SK-N-MC (cell line): ENCODE measurements around the gene MORN5.

Experiments
- EZH2 ChIP-seq: fragments of 200-600 bp; sonication (generic); IDR thresholded peaks from one replicate; pipeline ENCODE4 v1.6.1; 2017; ENCODE audit warnings: antibody characterized with exemption
- FOXP2 ChIP-seq: optimal IDR thresholded peaks from 2 replicates; pipeline ENCODE3; 2011; ENCODE audit warnings: mild to moderate bottlenecking, moderate library complexity; ENCODE audit not compliant: insufficient read depth; ENCODE audit errors: extremely low read length, control extremely low read depth
- POLR2AphosphoS5 ChIP-seq: IDR thresholded peaks from 2 replicates; pipeline ENCODE4 v1.6.1; 2012; ENCODE audit warnings: mild to moderate bottlenecking, low read depth, low read length, borderline replicate concordance

DNA sequence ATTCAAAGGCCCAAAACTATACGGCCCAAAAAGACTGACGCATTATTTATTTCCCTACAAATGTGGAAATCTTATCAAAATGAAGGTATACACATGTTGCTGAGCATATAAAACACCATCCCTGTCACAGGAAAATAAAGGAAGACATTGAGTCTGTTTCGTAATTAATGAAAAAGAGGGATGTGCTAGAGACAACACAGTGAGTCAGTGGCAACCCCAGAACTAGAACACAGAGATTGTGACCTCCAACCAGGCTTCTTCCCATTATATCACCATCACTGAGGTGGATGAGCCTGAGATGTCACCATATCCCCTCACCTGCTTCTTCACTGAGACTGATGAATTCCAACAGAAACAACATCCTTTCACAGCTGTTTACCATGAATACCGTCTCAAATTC, 3.9 kb upstream of the MORN5 start:
- TF ChIP-seq EZH2 (no peak), POLR2AphosphoS5 (no peak), FOXP2 (no peak)
